GM13976 (cell line): Measurements from ENCODE around the gene SLC6A19.
"Not testable (repeated sequence)": the region's sequence is repeated elsewhere in the genome, so short reads cannot be mapped to it uniquely, and the experiment has no call there.

Experiments used
- DNase-seq: peaks from one replicate; pipeline ENCODE4 v3.0.0; 2012; ENCODE audit warnings: low spot score
- CTCF ChIP-seq: IDR thresholded peaks from 2 replicates; pipeline ENCODE4 v1.5.1; 2012; ENCODE audit warnings: borderline replicate concordance, mild to moderate bottlenecking; ENCODE audit not compliant: insufficient read depth; ENCODE audit errors: extremely low read depth, missing control alignments, control extremely low read depth
- in situ Hi-C: fragments of 300-500 bp; cut with MboI; formaldehyde crosslinking; loops from one replicate; pipeline ENCODE4 v1.12.0; 2022; ENCODE audit warnings: low sequenced_read_pairs, mixed read lengths, inconsistent platforms; ENCODE audit not compliant: unreplicated experiment

Gene SLC6A19

GRCh38 chr5:1156754-1157460 lies 44.5 kb upstream of the SLC6A19 start:
- in situ Hi-C loops = no loop called here
- TF ChIP-seq CTCF = no peak
- no peak for DNase-seq

GRCh38 chr5:1157461-1157986 lies 43.9 kb upstream of the SLC6A19 start:
- in situ Hi-C loops, DNase-seq: not testable (repeated sequence)

- TF ChIP-seq CTCF = no peak
- in situ Hi-C loops = no loop called here
- DNase-seq = no peak
These were observed 42.6 kb upstream of the SLC6A19 start for GRCh38 chr5:1158647-1159340.

- no peak for DNase-seq
- no peak for TF ChIP-seq CTCF
- in situ Hi-C loops = no loop called here
These were observed 42.1 kb upstream of the SLC6A19 start for GRCh38 chr5:1159341-1159675.

- TF ChIP-seq CTCF = no peak
- in situ Hi-C loops = no loop called here
- DNase-seq = no peak
These were observed 41.5 kb upstream of the SLC6A19 start for GRCh38 chr5:1159774-1160406.

GRCh38 chr5:1161108-1161832 lies 40.1 kb upstream of the SLC6A19 start:
- in situ Hi-C loops = no loop called here
- no peak for TF ChIP-seq CTCF
- no peak for DNase-seq

GRCh38 chr5:1161833-1162229 lies 39.6 kb upstream of the SLC6A19 start:
- TF ChIP-seq CTCF = no peak
- no peak for DNase-seq
- in situ Hi-C loops = no loop called here
